ENCODE results near the gene ECM1. TPM values are rescaled to one million over a fixed set of nuclear protein-coding genes. Genes with fewer than 3 reads are reported as not detected.

Gene ECM1
- total and polyA plus RNA-seq, 2 of the 8 experiments (the other 6 are each of a cell fraction or from before 2014, with no cell fraction given): 0.95 to 0.98 TPM

- CTCF ChIA-PET (ENCODE audit: partially characterized antibody): interaction anchor here (2.0 kb wide), 1 partner anchor 46 kb away, joined by 7 read pairs; no protein-coding TSS in a partner anchor
- TF ChIP-seq TAF1 (IDR thresholded peaks at IDR 0.05; ENCODE audit: low read depth, low read length) (no peak), JUN (IDR thresholded peaks at IDR 0.05; ENCODE audit: low read depth, low read length) (no peak)
Measured at GRCh38 chr1:150487763-150488115, 20.2 kb upstream of the ECM1 start.

More at GRCh38 chr1:150487763-150488115, 20.2 kb upstream of the ECM1 start:
- H3K14ac ChIP-seq (ENCODE audit: insufficient read length): no peak overlapping the region
- H2BK20ac ChIP-seq (ENCODE audit: low read length): no peak overlapping the region
- H3K9me3 ChIP-seq (ENCODE audit: insufficient read depth in 2 of 2, low read depth in 1 of 2, low read length in 1 of 2): no peaks in the 10 kb centered on the region
- peak overlapping the region; percentile 74 to 91 (median 80) for H3K4me3 ChIP-seq (ENCODE audit: extremely low read depth in 1 of 4, insufficient read depth in 2 of 4, low read depth in 3 of 4, low read length in 4 of 4)
- no peak overlapping the region for H2AK5ac ChIP-seq (ENCODE audit: low read depth, low read length)
- WGBS, 2 experiments (ENCODE audit: extremely low coverage in 1 of 2, insufficient coverage in 1 of 2, insufficient read length in 1 of 2, insufficient replicate concordance in 2 of 2, low coverage in 1 of 2, low lambda C conversion rate in 2 of 2, missing lambda C conversion rate in 1 of 2): 22% methylated on average over 7 of the region's 7 CpGs; no CpG with 5 or more reads in 1 of the 2 experiments
- H4K8ac ChIP-seq (ENCODE audit: extremely low read depth, insufficient read depth, low read length): peak overlapping the region; percentile 96; the same call in 1 of the 2 replicates
- no peak overlapping the region for H3K56ac ChIP-seq (replicated peaks; ENCODE audit: insufficient read length, low read depth, low read length)
- H3K4me1 ChIP-seq (replicated peaks in 1 of 4; ENCODE audit: control insufficient read depth in 3 of 4, insufficient read depth in 4 of 4, low read length in 3 of 4): peaks cover 0 to 4% (median 1%) of the 10 kb centered on the region in 4 experiments; a peak in 5 of 7 replicates
- peaks cover 0 to 10% of the 10 kb centered on the region in 2 experiments; a peak in 2 of 4 replicates for H3K79me2 ChIP-seq (ENCODE audit: control insufficient read depth in 1 of 2, insufficient read depth in 2 of 2, low read length in 2 of 2)
- no peaks in the 10 kb centered on the region for H4K20me1 ChIP-seq (replicated peaks in 1 of 2; ENCODE audit: control insufficient read depth in 1 of 2, insufficient read depth in 2 of 2, low read length in 2 of 2)
- H2AFZ ChIP-seq (ENCODE audit: low read length): peak overlapping the region; percentile 47; the same call in 1 of the 2 replicates
- peak overlapping the region; percentile 3 for H3K4ac ChIP-seq (replicated peaks; ENCODE audit: insufficient read length, low read depth, low read length)
- H2BK12ac ChIP-seq (ENCODE audit: low read depth, low read length): no peak overlapping the region; the same call in 1 of the 2 replicates
- H3K36me3 ChIP-seq (ENCODE audit: control insufficient read depth in 2 of 4, insufficient read depth in 4 of 4, low read length in 3 of 4): peaks cover 10 to 31% (median 18%) of the 10 kb centered on the region in 4 experiments; a peak in 7 of 8 replicates
- peak overlapping the region; percentile 52 to 93 (median 84) for H3K9ac ChIP-seq (replicated peaks in 1 of 4; ENCODE audit: extremely low read depth in 1 of 4, low read depth in 3 of 4, low read length in 3 of 4)
- peaks cover 6% of the 10 kb centered on the region; the same call in 1 of the 2 replicates for H3K23me2 ChIP-seq (ENCODE audit: low read depth, low read length)
- no peak overlapping the region for H3K18ac ChIP-seq (ENCODE audit: extremely low read depth, low read length)
- no peaks in the 10 kb centered on the region for H3K27me3 ChIP-seq (replicated peaks in 1 of 4; ENCODE audit: control insufficient read depth in 3 of 4, extremely low read depth in 1 of 4, insufficient read depth in 3 of 4, low read length in 3 of 4)
- no peak overlapping the region for H2BK120ac ChIP-seq (replicated peaks; ENCODE audit: low read depth, low read length)
- DNase-seq (ENCODE audit: low read depth in 1 of 2, low spot score in 2 of 2): no peak
- no peaks in the 10 kb centered on the region for H3K79me1 ChIP-seq (ENCODE audit: low read depth, low read length)
- no peak for FAIRE-seq
- H2BK5ac ChIP-seq (ENCODE audit: low read depth, low read length): no peak overlapping the region
- H3K23ac ChIP-seq (ENCODE audit: insufficient read length): no peak overlapping the region
- H4K5ac ChIP-seq (ENCODE audit: insufficient read length, low read depth, low read length): no peak overlapping the region
- POLR2A ChIA-PET (ENCODE audit: partially characterized antibody): interaction anchor here (1.1 to 2.4 kb wide), 8 partner anchors 9 to 91 kb away, joined by 3 to 10 read pairs (median 6); partner anchors contain the start of genes ECM1 and MCL1
- no peak overlapping the region for H4K91ac ChIP-seq (replicated peaks; ENCODE audit: insufficient read length, low read length)
- H2BK15ac ChIP-seq (ENCODE audit: low read length): peak overlapping the region; percentile 46; the same call in 1 of the 2 replicates
- peak overlapping the region; percentile 77 to 92 for H3K4me2 ChIP-seq (ENCODE audit: insufficient read depth in 1 of 2, low read depth in 2 of 2, low read length in 2 of 2)
- H3K27ac ChIP-seq (ENCODE audit: low read depth, low read length): 0 out of 2 replicates have a peak overlapping the region, but pooled peaks have one; percentile 43
